Adrenal gland (tissue), 12 donors: ENCODE results near the gene PAXX. TPM values are rescaled to one million over a fixed set of nuclear protein-coding genes. Genes with fewer than 3 reads are reported as not detected.

Source experiments
- DNase-seq, 7 donors: peaks; one replicate each; pipeline ENCODE4 v3.0.0-alpha.2; 2019 to 2020
- H3K27ac ChIP-seq, 5 donors: fragments of 200-600 bp; sonication (generic) in 4 of 5; 1 replicate in 3 of 5; 2 replicates in 2 of 5; pipeline versions ENCODE4 v1.5.1 to v1.8.0; 2016 to 2020; ENCODE audit warnings: mild to moderate bottlenecking in 1 of 5
- H3K27me3 ChIP-seq: fragments of 200-600 bp; 2 replicates; pipeline ENCODE4 v1.8.0; 2021
- H3K36me3 ChIP-seq, 2 donors: fragments of 200-600 bp; replicated peaks in 1 of 2; 1 replicate in 1 of 2; 2 replicates in 1 of 2; pipeline versions ENCODE4 v1.5.1 to v1.8.0; 2018 to 2022
- H3K4me1 ChIP-seq, 2 donors: fragments of 200-600 bp; replicated peaks in 1 of 2; 1 replicate in 1 of 2; 2 replicates in 1 of 2; pipeline versions ENCODE4 v1.5.1 to v1.8.0; 2018 to 2021
- H3K4me3 ChIP-seq, 4 donors: fragments of 200-600 bp; sonication (generic) in 3 of 4; one replicate each; pipeline ENCODE4 v1.5.1; 2016 to 2018
- H3K9me3 ChIP-seq, 3 donors: fragments of 200-600 bp; sonication (generic) in 1 of 3; replicated peaks in 1 of 3; 1 replicate in 2 of 3; 2 replicates in 1 of 3; pipeline versions ENCODE4 v1.5.1 to v1.8.0; 2016 to 2021
- POLR2A ChIP-seq, 2 donors: fragments of 450-650 bp; IDR thresholded peaks; one replicate each; pipeline ENCODE4 v1.6.1; 2017; ENCODE audit warnings: antibody characterized with exemption in 2 of 2, mild to moderate bottlenecking in 2 of 2, moderate library complexity in 1 of 2
- WGBS, 4 donors: extraction: QIAGEN DNeasy Blood & Tissue Kit in 2 of 4; methylation state at CpG; one replicate each; pipeline versions ENCODE4 v1.1.5 to v1.1.7; 2013 to 2017; 5-methylcytosine and 5-hydroxymethylcytosine counted together
- intact Hi-C, 2 donors: fragments of 100-400 bp; cut with DNase I; formaldehyde crosslinking; loops; one replicate each; pipeline versions ENCODE4 v1.14.1 to v1.15.0; 2022 to 2023
- polyA plus RNA-seq, 3 donors: library from polyadenylated mRNA; stranded (reverse); fragments of 200-250 nt in 2 of 3; fragments of 350-450 nt in 1 of 3; fragmentation: Illumina TruSeq in 1 of 3; extraction: RNeasy Lipid Tissue Mini Kit (QIAGEN cat#74804) in 1 of 3; gene quantifications; one replicate each; pipeline ENCODE4 v1.2.3, GENCODE V29; 2013 to 2014
- total RNA-seq, 9 donors: library from RNA; depleted of rRNA in 4 of 9; stranded (reverse); fragments of >200 nt in 4 of 9; fragments of 120-200 nt in 1 of 9; fragmentation: NEBNext Ultra II Directional in 1 of 9; extraction: Animal tissue kit (Norgen Biotek cat#: 25700) in 1 of 9; gene quantifications; one replicate each; pipeline versions ENCODE4 v1.1.0 to v1.2.4, GENCODE V29; 2013 to 2023
- TF ChIP-seq, protein P1 (sequence below), 6 experiments: fragments of 450-650 bp in 4 of 6; fragments of 200-600 bp in 2 of 6; sonication (generic) in 1 of 6; IDR thresholded peaks; 1 replicate in 5 of 6; 2 replicates in 1 of 6; pipeline versions ENCODE4 v1.5.1 to v1.8.0; 2016 to 2021; ENCODE audit warnings: antibody characterized with exemption in 6 of 6, mild to moderate bottlenecking in 2 of 6, moderate library complexity in 1 of 6
- donor health status: healthy with polysubstance abuse.
- donor health status: Bipolar disorder and iron deficiency.
- donor health status: DM: yes; HTN: yes; CAD: no.
- donor health status: DM: no; HTN: no; CAD: no.
- donor health status: DM: no; HTN: no; CAD: no.
- donor health status: DM: yes; HTN: yes; CAD: no.

PAXX gene
- total and polyA plus RNA-seq, 12 donors, result 4.9 to 363 (median 36.5) TPM

DNA sequence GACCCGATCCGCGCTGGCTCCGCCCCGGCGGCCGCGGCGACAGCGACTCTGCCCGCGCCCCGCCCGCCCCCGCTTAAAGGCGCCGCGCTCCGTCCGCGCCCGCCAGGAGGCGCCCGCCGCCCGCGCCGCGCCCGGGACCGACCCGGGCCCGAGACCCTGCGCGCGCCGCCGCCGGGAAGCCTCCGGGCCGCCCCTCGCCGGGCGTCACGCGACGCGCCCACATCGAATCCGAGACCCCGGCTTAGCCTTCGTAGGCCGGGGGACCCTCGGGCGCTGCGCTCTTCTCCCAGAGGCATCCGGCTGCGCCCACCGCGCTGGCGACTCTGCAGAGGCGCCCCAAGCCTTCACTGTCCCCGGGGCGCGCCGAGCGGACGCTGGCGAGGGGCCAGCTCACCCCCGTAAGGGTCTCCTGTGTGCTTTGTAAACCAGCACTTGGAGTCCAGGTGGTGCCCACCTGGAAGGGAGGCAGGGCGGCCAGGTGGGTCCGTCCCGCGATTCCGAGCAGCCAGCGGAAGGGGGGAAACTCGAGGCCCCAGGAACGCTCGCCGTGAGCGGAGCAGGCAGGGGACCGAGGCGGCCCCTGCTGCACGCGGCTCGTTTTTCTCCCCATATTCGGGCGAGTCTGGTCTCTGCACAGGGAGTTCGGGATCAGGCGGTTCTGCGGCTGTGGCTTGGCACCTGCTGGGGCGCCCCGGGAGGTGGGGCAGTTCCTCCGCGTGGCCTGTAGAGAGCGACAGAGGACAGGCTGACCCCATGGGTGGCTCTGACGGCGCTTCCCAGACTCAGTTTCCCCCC lies 36.2 kb downstream of the PAXX start:
- peak in 6 of 7 donors; percentile 58 to 79 (median 69) for DNase-seq
- Histone ChIP-seq H3K9me3 (no peaks in the 10 kb centered on the region), H3K27me3 (no peaks in the 10 kb centered on the region), H3K4me3 (peak overlapping the region in 2 of 4 donors; percentile 54 to 74), H3K27ac (peak overlapping the region in 2 of 5 donors; percentile 6 to 31), H3K4me1 (peaks cover 9 to 30% of the 10 kb centered on the region in 2 donors), H3K36me3 (no peaks in the 10 kb centered on the region)
- 0 to 1% (median 1%) methylated on average over 1 to 96 of the region's 98 CpGs; no CpG with 5 or more reads in 1 of the 4 donors for WGBS, 4 donors
- intact Hi-C loops, result loop anchor here in 1 of 2 donors (5.0 kb wide), 1 partner anchor 76 kb away; the partner anchor contains the start of gene LCN12
- peak in 1 of 2 donors; percentile 14 for TF ChIP-seq POLR2A (IDR thresholded peaks at IDR 0.05)
- TF ChIP-seq, protein P1, sequence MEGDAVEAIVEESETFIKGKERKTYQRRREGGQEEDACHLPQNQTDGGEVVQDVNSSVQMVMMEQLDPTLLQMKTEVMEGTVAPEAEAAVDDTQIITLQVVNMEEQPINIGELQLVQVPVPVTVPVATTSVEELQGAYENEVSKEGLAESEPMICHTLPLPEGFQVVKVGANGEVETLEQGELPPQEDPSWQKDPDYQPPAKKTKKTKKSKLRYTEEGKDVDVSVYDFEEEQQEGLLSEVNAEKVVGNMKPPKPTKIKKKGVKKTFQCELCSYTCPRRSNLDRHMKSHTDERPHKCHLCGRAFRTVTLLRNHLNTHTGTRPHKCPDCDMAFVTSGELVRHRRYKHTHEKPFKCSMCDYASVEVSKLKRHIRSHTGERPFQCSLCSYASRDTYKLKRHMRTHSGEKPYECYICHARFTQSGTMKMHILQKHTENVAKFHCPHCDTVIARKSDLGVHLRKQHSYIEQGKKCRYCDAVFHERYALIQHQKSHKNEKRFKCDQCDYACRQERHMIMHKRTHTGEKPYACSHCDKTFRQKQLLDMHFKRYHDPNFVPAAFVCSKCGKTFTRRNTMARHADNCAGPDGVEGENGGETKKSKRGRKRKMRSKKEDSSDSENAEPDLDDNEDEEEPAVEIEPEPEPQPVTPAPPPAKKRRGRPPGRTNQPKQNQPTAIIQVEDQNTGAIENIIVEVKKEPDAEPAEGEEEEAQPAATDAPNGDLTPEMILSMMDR (IDR thresholded peaks at IDR 0.05), result peak in 2 of 6 experiments; percentile 26 to 46

DNA sequence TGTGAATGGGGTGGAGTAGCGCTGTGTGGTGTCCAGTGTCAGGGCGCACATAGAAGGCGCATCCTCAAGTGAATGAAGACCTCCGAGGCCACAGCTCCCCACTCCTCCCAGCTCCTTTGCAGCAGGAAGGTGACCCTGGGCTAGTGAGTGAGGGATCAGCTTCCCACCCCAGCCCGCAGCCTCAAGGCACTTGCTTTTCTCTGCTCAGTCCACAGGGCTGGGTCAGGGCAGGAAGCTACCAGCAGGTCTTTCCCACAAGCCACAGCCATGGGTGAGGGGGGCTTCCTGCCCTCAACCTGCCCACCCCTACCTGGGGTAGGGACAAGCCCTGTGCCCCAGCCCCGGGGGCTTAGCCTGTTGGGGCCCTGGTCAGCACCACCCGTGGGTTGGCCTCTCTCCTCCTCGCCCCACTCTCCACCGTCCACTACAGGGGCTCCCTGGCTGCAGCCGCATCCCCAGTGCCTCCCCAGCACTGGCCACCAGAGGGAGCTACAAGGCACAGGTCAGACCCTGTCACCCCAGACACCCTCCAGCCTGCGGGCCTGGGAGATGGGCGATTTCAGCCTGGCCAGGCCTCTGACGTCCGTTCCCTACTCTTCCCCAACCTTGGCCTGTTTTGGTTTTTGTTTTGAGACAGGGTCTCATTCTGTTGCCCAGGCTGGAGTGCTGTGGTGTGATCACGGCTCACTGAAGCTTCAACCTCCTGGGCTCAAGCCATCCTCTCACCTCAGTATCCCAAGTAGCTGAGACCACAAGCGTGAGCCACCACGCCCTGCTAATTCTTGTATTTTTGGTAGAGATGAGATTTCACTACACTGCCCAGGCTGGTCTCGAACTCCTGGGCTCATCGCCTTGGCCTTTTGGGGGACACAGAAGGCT lies 37.1 kb downstream of the PAXX start:
- WGBS, 4 donors, result 23 to 50% (median 26%) methylated on average over 8 to 19 of the region's 19 CpGs
- Histone ChIP-seq H3K4me1 (peaks cover 9 to 30% of the 10 kb centered on the region in 2 donors), H3K27me3 (no peaks in the 10 kb centered on the region), H3K9me3 (no peaks in the 10 kb centered on the region), H3K36me3 (no peaks in the 10 kb centered on the region), H3K4me3 (peak overlapping the region in 1 of 4 donors; percentile 74), H3K27ac (no peak overlapping the region)
- DNase-seq, result peak; percentile 66 to 89 (median 77)
- TF ChIP-seq POLR2A (IDR thresholded peaks at IDR 0.05), result no peak
- TF ChIP-seq, protein P1 (IDR thresholded peaks at IDR 0.05), result peak; percentile 73 to 84 (median 81)
- intact Hi-C loops, result loop anchor here in 1 of 2 donors (5.0 kb wide), 1 partner anchor 77 kb away; the partner anchor contains the start of gene LCN12

DNA sequence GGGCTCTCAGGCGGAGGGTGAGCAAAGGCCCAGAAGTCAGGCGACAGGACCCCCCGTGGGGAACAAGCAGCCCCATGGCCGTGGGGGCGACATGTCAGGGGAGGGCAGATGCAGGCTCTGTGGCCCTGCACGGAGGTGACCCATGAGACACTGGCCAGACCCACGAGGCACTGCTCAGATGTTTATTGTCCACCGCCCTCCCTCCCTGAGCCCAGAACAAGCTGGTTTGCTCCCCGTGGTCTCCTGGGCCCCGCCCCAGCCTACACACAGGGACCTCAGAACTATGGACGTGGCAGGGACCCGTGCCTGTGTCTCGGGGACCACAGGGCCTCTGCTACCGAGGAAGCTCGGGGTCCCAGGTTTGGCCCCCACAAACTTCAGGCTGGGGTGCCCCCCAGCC lies 37.8 kb downstream of the PAXX start:
- no peak for DNase-seq
- H3K27ac ChIP-seq, result no peak overlapping the region
- intact Hi-C loops, result loop anchor here (5.0 kb wide), 2 partner anchors 88 to 243 kb away; partner anchors contain the start of gene FBXW5 (in 1 of the 2)
- no peak overlapping the region for H3K4me3 ChIP-seq
- no peak for TF ChIP-seq POLR2A (IDR thresholded peaks at IDR 0.05)
- TF ChIP-seq, protein P1 (IDR thresholded peaks at IDR 0.05), result no peak
- no peaks in the 10 kb centered on the region for H3K27me3 ChIP-seq
- no peaks in the 10 kb centered on the region for H3K9me3 ChIP-seq
- H3K4me1 ChIP-seq, result peaks cover 9 to 37% of the 10 kb centered on the region in 2 donors
- WGBS, 4 donors, result 47 to 78% (median 70%) methylated on average over 7 to 15 of the region's 15 CpGs
- H3K36me3 ChIP-seq, result no peaks in the 10 kb centered on the region
